Stimulated activated CD8-positive, alpha-beta memory T cell treated with anti-CD3 and anti-CD28 coated beads, Interleukin-12 subunit alpha, Interleukin-12 subunit beta, amount 100 ng/mL, for 1 hour (primary cell): ENCODE results near the gene CPD.
"Not testable (repeated sequence)": the region's sequence is repeated elsewhere in the genome, so short reads cannot be mapped to it uniquely, and the experiment has no call there.

Experiments used
- DNase-seq: peaks from one replicate; pipeline ENCODE4 v3.0.0-alpha.2; 2020; ENCODE audit warnings: low read depth

Gene CPD

DNA sequence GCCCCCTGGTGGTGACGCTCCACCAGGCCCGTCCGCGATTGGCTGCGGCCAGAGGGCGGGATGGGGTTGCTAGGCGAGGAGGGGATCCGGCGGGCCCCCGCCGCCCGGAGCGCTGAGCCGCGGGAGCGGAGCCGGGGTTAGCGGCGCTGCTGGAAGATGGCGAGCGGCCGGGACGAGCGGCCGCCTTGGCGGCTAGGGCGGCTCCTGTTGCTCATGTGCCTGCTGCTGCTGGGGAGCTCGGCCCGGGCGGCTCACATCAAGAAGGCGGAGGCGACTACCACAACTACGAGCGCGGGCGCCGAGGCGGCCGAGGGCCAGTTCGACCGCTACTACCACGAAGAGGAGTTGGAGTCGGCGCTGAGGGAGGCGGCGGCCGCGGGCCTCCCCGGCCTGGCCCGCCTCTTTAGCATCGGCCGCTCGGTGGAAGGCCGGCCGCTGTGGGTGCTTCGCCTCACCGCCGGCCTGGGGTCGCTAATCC, at the start of gene CPD:
CPD (plus strand) TSS at position 103 of the 478 bp plus-strand sequence; CDS start at position 157, 54 bp downstream.
- DNase-seq: peak; percentile 96

GRCh38 chr17:30332057-30332542, 46.6 kb upstream of the CPD start:
- DNase-seq: no peak

DNA sequence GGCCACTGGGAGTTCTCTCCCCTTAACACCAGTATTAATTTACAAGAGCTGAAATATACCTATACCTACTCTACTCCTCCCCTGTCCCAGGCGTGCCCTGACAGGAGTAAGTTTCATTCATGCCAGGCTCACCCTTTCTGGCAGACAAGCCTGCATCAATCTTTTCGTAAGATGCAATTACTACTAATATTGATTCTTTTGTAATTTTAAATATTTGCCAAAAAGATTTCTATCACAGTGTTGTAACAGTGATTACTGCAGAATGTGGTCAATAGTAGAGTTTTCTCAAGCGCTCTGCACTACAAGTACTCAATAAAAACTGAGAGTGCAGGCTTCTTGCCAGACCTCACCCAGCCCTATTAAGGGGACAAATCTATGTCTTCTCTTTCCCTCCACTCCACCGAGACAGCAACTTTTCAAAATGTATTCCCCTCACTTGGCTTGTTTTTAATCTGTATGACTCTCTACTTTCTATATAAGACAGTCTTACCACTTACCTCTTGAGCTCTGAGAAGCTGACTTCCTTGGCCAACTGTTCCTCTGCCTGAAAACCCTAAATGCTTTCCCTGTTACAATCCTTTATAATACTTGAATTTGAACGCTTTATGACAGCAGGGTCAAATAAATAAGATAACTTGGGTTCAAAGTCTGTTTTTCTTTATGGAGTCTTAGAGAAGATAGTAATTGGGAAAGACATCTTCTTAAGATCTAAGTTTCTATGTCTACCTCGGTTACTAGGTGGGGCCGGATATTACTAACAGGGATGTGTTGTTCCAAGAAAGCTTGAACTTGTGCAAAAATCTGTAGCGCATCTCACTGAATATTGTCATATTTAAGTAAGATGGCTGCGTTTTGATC, 45.0 kb upstream of the CPD start, which contains the start of gene TMIGD1:
TMIGD1 (minus strand) TSS at position 555 of the 858 bp plus-strand sequence. CDS start 1,924 bp downstream, outside the sequence.
- no peak for DNase-seq

DNA sequence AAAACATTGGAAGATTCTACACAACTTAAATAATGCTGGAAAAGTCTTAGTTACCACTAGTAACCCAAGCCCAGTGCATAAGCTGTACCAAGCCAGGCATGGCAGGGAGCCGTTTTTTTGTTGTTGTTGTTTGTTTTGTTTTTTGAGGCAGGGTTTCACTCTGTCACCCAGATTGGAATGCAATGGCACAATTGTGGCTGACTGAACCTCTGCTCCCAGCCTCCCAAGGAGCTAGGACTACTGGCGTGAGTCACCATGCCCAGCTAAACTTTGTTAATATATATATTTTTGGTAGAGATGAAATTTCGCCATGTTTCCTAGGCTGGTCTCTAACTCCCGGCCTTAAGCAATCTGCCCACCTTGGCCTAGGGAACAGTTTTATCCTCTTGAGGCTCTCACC, 44.3 kb upstream of the CPD start:
- DNase-seq: no peak

DNA sequence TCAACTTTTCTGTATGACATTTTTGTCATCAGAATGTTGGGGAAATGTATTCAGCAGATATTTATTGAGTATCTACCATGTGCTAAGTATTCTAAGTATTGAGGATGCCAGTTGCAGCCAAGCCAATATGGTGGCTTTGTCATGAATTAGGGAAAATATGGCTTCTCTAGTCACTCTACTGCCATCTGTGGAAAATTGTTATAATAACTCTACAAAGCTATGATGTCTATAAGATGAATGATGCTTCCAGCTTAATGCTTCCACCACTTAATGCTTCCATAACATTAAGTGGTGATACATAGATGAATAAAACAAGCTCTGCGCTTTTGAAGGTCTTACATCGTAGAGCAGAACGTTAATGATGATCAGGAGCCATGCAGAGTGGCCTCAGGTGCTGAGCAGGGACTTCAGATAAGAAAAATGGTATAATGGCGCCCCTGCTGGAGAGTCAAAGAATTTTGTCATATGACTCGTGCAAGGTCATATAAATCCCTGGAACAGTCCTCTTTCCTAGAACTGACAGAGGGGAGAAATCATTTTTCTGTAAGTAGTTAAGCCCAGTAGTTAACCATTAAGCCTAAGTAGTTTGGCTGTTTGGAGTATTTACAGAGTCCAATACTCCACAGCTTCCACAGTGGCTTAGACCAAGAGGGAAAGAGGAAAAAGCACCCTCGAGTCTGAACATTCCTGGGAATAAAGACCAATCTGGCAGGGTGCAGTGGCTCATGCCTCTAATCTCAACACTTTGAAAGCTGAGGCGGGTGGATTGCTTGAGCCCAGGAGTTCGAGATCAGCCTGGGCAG, 42.2 kb upstream of the CPD start:
- DNase-seq: peak; percentile 40

DNA sequence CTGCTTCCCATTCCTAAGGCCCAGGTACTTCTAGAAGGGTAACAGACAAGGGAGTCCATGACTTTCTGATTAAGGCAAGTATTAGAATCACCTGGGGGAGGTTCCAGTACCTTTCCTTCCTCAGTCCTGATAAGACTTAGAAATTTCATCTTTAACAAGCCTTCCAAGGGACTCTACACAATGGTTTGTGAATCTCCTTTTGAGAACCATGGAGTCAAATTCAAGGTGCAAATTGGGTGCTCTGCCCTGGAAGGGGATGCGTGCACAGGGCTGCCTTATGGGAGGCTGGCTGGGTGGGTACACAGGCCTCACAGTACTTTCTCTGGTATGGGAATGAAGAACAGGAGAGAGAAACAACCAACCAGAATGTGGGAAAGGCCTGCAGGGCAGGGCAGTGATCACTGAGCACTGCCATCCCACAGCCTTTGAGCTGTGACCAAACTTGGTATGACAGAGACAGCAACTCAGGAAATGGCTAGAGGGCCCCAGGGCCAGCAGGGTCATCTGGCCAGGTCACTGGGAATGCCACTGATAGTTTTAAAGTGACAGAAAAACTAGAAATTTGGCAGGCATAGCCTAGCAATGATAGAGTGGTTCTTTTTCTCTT, 41.2 kb upstream of the CPD start:
- DNase-seq: no peak

DNA sequence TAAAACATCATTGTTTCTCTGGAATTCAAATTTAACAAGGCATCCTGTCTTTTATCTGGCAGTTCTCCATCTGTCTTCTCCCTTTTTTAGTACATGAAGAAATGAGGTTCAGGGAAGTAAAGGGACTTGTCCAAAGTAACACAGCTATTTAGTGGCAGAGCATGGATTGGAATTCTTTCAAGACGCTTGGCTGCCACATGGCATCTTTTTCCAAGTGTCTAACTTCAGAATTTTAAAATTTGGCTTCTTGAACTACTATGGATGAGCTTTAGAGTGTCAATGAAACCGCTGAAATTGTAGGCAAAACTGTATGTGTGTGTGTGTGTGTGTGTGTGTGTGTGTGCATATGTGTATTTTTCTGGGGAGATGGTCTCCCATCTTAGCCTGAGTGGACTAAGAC, 39.6 kb upstream of the CPD start:
- no peak for DNase-seq

- no peak for DNase-seq
These were observed 37.8 kb upstream of the CPD start for GRCh38 chr17:30340801-30341356.

DNA sequence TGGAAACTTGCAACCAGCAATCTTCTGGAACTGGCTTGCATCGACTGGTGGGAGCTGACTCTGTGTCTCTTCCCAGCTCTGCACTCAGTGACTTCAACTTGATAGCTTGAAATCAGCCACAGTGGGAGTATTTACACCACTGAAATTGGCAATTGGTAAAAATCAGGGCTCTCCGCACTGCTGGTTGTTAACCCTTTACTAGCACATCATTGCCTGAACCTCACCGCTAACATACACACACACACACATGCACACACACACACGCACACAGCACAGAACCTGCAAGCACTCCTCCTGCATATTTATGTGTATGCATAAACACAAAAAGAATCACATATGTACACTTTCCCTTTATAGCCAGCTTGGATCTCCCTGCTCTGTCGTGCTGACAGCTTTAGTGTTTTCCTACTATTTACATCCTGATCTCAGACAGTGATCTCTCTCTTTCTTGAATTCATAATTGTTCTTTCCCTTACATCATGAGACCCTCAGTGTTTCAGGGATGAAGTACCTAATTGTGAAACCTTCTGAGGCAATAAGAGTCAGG, 37.0 kb upstream of the CPD start:
- DNase-seq: no peak

- DNase-seq: not testable (repeated sequence)
These were observed 35.5 kb upstream of the CPD start for GRCh38 chr17:30343244-30343643.

DNA sequence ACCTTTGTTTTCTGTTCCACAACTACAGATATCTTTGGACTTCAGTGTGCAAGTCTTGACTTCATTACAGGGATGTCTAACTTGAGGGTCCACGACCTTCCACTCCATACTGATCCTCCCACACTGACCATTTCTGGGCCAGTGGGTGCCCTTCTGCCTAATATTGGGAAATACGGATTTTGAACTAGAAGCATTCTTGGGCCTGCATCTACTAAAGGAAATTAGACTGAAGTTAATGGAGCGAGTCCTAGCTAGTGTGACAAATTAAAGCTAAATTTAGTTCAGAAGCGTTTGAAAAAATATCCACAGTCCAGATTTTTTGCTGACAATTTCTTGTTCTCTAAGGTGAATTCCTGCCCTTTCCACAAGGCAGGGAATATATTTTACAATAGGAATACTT, 34.9 kb upstream of the CPD start:
- no peak for DNase-seq

DNA sequence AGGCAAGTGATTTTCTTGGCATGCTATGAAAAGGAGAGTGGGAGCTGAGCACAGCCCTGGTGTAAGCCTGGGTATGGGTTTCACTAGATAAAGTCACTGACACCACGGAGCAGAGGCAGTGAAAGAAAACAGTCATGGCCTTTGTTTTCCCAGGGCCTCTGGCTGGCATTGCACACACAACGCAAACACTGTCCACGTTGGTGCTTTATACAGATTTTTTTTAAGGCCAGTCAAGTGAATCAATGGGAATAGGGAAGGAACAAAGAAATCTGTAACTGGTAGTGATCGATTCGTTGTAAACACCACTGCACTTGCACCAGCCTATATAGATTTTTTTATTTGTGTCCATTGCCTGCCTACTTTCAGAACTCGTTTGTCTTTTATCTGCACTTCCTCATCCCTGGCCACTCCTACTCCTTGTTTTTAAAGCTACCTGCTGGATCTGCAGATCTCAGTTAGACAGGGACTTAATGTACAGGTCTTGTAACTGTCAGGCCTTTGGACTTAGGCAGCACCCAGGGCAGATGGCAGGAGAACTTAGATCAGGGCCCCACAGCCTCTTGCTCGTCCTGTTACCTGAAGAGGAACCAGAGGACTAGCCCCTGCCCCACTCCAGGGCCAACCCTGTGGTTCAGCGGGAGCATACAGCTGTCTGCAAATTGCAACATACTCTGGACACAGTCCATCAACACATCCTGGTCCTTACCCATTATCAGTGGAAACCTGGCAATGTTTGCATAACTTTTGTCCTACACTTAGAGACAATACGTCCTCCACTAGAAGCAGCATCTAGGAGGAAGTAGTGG, 34.2 kb upstream of the CPD start:
- DNase-seq: no peak

GRCh38 chr17:30345089-30345433, 33.7 kb upstream of the CPD start:
- DNase-seq: no peak

GRCh38 chr17:30345527-30346075, 33.1 kb upstream of the CPD start:
- no peak for DNase-seq

- DNase-seq: no peak
These were observed 32.4 kb upstream of the CPD start for GRCh38 chr17:30346221-30346795.

- DNase-seq: no peak
These were observed 31.2 kb upstream of the CPD start for GRCh38 chr17:30347488-30347887.

DNA sequence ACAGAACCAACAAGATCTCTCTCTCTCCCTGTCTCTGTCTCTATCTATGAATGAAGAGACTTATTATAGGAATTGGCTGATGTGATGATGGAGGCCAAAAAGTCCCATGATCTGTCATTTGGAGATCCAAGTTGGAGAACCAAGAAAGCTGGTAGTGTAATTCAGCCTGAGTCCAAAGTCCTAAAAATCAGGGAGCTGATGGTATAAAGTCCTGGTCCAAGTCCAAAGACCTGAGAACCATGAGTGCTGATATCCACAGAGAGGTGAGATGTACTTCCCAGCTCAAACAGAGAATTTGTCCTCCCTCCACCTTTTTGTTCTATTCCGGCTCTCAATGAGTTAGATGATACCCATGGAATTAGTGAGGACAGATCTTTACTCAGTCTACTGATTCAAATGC, 29.5 kb upstream of the CPD start:
- no peak for DNase-seq

DNA sequence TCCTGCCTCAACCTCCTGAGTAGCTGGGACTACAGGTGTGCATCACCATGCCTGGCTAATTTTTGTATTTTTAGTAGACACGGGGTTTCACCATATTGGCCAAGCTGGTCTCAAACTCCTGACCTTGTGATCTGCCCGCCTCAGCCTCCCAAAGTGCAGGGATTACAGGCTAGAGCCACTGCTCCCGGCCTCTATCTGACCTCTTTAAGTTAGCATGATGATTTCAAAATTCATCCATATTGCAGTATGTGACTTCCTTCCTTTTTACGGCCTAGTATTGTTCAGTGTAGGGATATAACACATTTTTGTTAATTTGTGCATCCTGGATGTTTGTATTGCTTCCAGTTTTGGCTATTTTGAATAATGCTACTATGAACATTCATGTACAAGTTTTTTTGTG, 27.5 kb upstream of the CPD start:
- DNase-seq: not testable (repeated sequence)

GRCh38 chr17:30351735-30352134, 27.0 kb upstream of the CPD start:
- no peak for DNase-seq

GRCh38 chr17:30352240-30352814, 26.4 kb upstream of the CPD start:
- DNase-seq: no peak
